SH-SY5Y (cell line): ENCODE data around the gene RFNG.
A peak's percentile ranks its signal among the peaks of the same experiment; 100 is the strongest.

Experiments used
- GATA2 ChIP-seq: IDR thresholded peaks from 2 replicates; pipeline ENCODE4 v1.6.1; 2011; ENCODE audit warnings: mild to moderate bottlenecking, low read depth, low read length
- GATA3 ChIP-seq: IDR thresholded peaks from 2 replicates; pipeline ENCODE4 v1.6.1; 2011; ENCODE audit warnings: low read depth, mild to moderate bottlenecking, low read length, moderate library complexity

Gene RFNG

GRCh38 chr17:82051776-82052637 lies at the start of gene RFNG, which contains the start of gene GPS1:
RFNG (minus strand) TSS chr17:82051811; CDS start chr17:82051766, 45 bp downstream.
GPS1 (plus strand) TSS chr17:82051898; CDS start chr17:82051932, 34 bp downstream.
- TF ChIP-seq GATA2 (no peak), GATA3 (no peak)

- TF ChIP-seq GATA3 (no peak), GATA2 (0 out of 2 replicates have a peak, but pooled peaks have one; percentile 14)
These were observed 49.7 kb upstream of the RFNG start for GRCh38 chr17:82101301-82101715.

GRCh38 chr17:82100502-82101298 lies 49.1 kb upstream of the RFNG start:
- TF ChIP-seq GATA2 (no peak), GATA3 (no peak)

- TF ChIP-seq GATA3: no peak
- TF ChIP-seq GATA2: no peak
These were observed 47.5 kb upstream of the RFNG start for GRCh38 chr17:82098939-82099763.

- TF ChIP-seq GATA3 (no peak), GATA2 (peak; percentile 8; the same call in 1 of the 2 replicates)
These were observed 46.7 kb upstream of the RFNG start, which contains the start of gene FASN for GRCh38 chr17:82098169-82098938. FASN (minus strand) TSS chr17:82098236; CDS start chr17:82096445, 1,791 bp downstream.

- no peak for TF ChIP-seq GATA2
- no peak for TF ChIP-seq GATA3
These were observed 46.2 kb upstream of the RFNG start for GRCh38 chr17:82097919-82098168.

- TF ChIP-seq GATA3: no peak
- no peak for TF ChIP-seq GATA2
These were observed 45.7 kb upstream of the RFNG start for GRCh38 chr17:82097184-82097918.

- TF ChIP-seq GATA3: no peak
These were observed 45.1 kb upstream of the RFNG start for GRCh38 chr17:82096709-82097183.

- TF ChIP-seq GATA3 (no peak), GATA2 (no peak)
These were observed 44.4 kb upstream of the RFNG start for GRCh38 chr17:82095777-82096708.

GRCh38 chr17:82094931-82095776 lies 43.5 kb upstream of the RFNG start:
- TF ChIP-seq GATA2 (no peak), GATA3 (no peak)
